M059J (cell line): Measurements from ENCODE around the gene TCTN2. TPM values are rescaled to one million over a fixed set of nuclear protein-coding genes. Genes with fewer than 3 reads are reported as not detected.

ENCODE experiments used
- DNase-seq: peaks from one replicate; pipeline ENCODE4 v3.0.0-alpha.2; 2012; ENCODE audit warnings: low read depth
- total RNA-seq: library from RNA; depleted of rRNA; stranded (reverse); fragments of >200 nt; shearing (Covaris generic); gene quantifications from 2 replicates; pipeline ENCODE4 v1.2.3, GENCODE V29; 2014

The TCTN2 gene
- total RNA-seq, 1 experiment from 2014 or later: 22.9 TPM

- DNase-seq: no peak
These were observed 15.8 kb downstream of the TCTN2 start for GRCh38 chr12:123686636-123687190.

DNA sequence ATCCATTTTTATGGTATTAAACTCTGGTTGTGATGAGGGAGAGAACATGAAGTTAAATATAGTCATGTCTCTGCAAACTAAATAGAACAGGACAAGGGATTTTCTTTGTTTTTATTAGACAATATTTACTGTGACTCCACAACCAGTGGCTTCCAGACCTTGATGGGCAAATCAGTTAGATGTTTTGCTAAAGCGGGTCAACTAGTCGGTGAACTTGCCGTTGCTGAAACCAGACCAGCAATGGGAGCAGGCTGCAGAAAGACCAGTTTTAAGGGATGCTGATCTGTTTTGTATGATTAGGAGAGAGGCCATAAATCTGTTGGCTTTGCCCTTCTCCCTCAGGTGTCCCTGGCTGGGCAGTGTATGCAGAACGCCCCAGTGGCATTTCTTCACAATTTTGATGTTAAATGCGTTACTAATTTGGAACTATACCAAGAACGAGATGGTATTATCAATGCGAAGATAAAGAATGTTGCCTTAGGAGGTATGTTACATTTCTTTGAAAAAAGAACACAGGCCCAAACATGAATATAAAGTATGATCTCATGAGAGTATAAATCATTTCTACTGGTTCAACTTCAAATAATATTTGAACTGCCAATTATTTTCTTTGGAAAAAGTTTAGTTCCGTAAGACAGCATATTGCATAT is 19.4 kb downstream of the TCTN2 start:
- no peak for DNase-seq

GRCh38 chr12:123696207-123696606 is 25.3 kb downstream of the TCTN2 start:
- no peak for DNase-seq

DNA sequence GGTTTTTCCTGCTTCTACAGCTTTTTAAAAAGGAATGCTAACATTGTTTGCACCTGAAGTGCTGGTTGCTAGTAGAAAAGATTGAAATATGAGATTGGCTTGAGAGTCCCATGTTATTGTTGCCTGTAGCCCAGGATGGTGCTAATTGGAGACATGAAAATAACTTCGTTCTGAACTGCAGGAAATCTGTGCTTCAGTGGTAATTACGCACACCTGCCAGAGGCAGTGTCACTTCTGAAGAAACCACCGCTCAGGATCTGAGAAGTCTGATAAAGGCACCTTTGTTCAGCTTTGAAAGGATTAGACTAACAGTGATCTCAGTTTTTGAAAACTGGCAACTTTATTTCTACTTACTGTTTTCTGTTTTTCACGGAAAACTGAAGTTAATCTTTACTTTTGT is 25.7 kb downstream of the TCTN2 start:
- DNase-seq: no peak

DNA sequence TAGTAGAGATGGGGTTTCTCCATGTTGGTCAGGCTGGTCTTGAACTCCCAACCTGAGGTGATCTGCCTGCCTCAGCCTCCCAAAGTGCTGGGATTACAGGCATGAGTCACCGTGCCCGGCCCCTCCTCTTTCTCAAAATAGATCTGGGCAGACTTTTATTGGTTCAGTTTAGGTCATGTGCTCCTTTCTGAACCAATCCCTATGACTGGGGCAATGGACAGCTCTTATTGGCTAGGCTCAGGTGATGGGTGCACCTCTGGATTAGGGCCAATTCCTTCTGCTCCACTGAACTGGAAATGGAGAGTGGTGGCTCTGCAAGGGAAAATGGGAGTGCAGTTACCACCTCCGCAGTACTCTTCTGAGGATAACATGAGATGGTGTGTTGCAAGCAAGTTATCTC is 35.0 kb downstream of the TCTN2 start:
- peak; percentile 12 for DNase-seq

DNA sequence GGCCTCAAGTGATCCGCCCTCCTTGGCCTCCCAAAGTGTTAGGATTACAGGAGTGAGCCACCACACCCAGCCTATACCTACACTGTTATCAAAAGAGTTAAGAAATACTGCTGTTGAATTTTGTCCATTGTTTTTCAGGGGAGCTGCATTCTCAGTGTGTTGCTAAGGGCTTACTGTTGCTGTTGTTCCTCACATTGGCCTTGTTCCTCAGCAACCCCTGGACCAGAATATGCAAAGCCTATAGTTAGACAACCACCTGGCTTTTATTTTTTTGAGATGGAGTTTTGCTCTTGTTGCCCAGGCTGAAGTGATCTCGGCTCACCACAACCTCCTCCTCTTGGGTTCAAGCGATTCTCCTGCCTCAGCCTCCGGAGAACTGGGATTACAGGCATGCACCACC is 36.6 kb downstream of the TCTN2 start:
- no peak for DNase-seq

- no peak for DNase-seq
These were observed 41.9 kb downstream of the TCTN2 start for GRCh38 chr12:123712780-123713319.

GRCh38 chr12:123713398-123713797 is 42.5 kb downstream of the TCTN2 start:
- no peak for DNase-seq

DNA sequence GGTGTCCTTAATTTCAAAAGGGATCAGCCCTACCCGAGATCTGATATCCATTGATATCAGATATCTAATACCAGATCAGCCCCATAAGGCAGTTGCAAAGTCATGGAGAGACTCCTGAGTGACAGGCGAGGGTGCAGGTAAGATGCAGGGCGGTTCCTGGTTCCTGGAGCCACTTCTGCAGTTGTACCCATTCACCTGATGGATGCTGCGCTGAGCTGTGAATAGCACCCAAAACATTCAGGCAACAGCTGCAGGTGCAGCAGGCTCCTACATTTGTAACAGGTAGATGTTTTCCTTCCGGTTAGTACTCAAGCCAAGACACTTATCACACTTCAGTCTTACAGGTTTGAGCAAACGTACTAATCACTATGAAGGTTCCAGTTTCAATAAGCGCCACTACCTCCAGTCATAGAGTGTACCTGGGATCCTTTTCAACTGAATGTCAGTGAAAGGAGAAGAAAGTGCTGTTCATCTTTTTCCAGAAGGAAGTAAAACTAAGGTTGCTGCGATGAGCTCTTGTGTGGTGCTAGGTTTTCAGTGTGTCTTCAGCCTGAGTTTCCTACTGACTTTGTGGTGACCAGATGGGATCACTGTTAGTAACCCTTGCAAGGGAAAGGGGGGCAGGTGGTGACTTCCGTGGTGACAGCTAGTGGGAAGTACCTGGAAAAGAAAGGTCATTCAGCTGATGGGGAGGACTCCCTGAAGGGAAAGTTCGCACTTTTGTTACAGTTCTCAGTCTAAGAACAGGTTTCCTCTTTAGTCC is 43.1 kb downstream of the TCTN2 start:
- DNase-seq: no peak

GRCh38 chr12:123715195-123715594 is 44.3 kb downstream of the TCTN2 start:
- no peak for DNase-seq

- no peak for DNase-seq
These were observed 46.4 kb downstream of the TCTN2 start for GRCh38 chr12:123717350-123717749.

DNA sequence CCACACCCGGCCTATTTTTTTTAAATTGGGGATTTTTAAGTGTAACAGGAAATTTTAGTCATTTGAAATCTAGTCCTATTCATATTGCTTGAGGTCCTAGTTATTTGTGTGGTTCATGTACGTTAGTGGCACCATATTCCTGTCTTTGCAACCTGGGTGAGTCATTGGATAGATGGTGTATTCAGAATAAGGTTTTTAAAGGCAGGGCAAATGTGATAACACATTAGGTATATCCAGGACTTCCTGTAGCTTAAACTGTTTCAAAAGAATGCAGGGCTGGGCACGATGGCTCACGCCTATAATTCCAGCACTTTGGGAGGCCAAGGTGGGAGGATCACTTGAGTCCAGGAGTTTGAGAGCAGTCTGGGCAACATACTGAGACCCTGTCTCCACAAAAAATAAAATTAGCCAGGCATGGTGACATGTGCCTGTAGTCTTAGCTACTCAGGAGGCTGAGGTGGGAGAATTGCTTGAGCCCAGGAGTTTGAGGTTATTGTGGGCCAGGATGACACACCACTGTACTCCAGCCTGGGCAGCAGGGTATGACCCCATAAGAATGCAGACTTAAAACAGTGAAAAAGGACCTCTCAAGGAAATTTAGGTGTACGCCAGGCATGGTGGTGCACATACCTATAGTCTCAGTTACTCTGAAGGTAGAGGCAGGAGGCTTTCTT is 49.4 kb downstream of the TCTN2 start:
- no peak for DNase-seq

DNA sequence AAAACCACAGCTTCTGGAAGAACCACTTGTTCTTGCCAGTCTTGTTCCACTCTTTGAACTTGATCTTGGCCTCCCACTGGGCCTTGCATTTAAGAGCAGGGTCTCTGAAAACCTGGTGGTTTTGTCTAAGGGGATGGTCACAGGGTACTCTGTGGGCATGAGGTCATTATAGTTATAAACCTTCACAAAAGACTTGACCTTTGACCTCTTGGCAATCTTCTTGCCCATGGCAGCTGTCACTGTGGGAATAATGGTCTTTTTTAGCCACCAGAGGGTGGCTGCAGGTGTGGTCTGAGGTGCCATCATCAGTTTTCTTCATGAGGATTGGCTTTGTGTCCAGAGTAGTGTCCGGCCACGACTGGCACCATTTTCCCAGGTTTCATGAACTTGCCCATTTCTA is 50.3 kb downstream of the TCTN2 start:
- no peak for DNase-seq

GRCh38 chr12:123723011-123723410 is 52.1 kb downstream of the TCTN2 start:
- DNase-seq: no peak

DNA sequence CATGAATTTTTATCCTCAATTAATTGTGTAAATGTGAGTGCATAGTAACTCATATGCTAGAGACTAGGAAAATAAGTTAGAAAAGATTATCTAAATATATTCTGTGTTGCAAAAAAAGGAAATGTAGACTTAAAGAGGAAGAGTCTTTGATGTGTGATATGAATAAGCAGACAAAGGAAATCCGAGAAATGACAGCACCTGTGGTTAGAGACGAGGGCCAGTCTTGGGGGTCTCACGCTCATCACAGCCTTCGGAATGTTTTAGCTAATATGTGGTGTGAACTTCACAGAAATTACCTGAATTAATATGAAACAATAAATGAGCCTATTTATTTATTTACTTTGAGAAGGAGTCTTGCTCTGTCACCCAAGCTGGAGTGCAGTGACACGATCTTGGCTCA is 52.9 kb downstream of the TCTN2 start:
- DNase-seq: no peak

GRCh38 chr12:123726244-123726643 is 55.3 kb downstream of the TCTN2 start:
- DNase-seq: no peak

DNA sequence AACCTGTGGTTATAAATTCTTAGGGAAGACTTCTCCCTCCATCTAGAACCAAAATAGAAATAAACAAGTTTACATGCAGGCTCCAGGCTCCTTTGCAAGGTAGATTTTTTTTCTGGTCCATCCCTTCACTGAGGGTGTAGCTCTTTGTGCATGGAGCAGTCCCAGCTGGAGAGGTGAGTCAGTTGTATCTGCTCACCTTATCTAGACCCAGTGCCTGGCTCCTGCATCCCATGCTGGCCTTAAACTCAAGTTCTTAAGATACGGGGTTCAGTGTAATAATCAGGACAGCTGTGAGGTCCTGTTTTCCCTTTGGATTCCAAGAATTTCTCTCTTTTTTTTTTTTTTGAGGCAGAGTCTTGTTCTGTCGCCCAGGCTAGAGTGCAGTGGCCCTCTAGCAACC is 56.0 kb downstream of the TCTN2 start:
- no peak for DNase-seq

- DNase-seq: no peak
These were observed 57.0 kb downstream of the TCTN2 start for GRCh38 chr12:123727878-123728277.

- no peak for DNase-seq
These were observed 60.7 kb downstream of the TCTN2 start for GRCh38 chr12:123731596-123731995.

- no peak for DNase-seq
These were observed 61.3 kb downstream of the TCTN2 start for GRCh38 chr12:123732251-123732650.

GRCh38 chr12:123733229-123733628 is 62.3 kb downstream of the TCTN2 start:
- DNase-seq: no peak

- DNase-seq: no peak
These were observed 63.4 kb downstream of the TCTN2 start for GRCh38 chr12:123734268-123734667.
